HL-60 (cell line): ENCODE measurements around the gene WFIKKN2.

ENCODE experiments used
- DNase-seq, 2 experiments: peaks; one replicate each; pipeline ENCODE4 v3.0.0-alpha.2; 2010 to 2020; ENCODE audit warnings: low read depth in 1 of 2, low spot score in 1 of 2
- H3K27ac ChIP-seq: fragments of 250-450 bp; sonication (Bioruptor Pico); replicated peaks from 2 replicates; pipeline ENCODE4 v1.5.1; 2020; ENCODE audit warnings: mild to moderate bottlenecking, moderate library complexity
- H3K27me3 ChIP-seq: fragments of 250-450 bp; sonication (Bioruptor Pico); 2 replicates; pipeline ENCODE4 v1.5.1; 2021; ENCODE audit warnings: mild to moderate bottlenecking, moderate library complexity; ENCODE audit not compliant: insufficient read depth, poor library complexity, severe bottlenecking
- H3K4me3 ChIP-seq: replicated peaks from 2 replicates; pipeline ENCODE4 v1.5.1; 2011; ENCODE audit warnings: mild to moderate bottlenecking, control low read depth, low read length; ENCODE audit not compliant: insufficient read depth
- GABPA ChIP-seq: IDR thresholded peaks from 2 replicates; pipeline ENCODE4 v1.6.1; 2012; ENCODE audit warnings: low read depth
- POLR2AphosphoS5 ChIP-seq: IDR thresholded peaks from 2 replicates; pipeline ENCODE4 v1.6.1; 2012; ENCODE audit warnings: low read depth
- SPI1 ChIP-seq: IDR thresholded peaks from 2 replicates; pipeline ENCODE4 v1.6.1; 2012; ENCODE audit warnings: low read depth, mild to moderate bottlenecking, borderline replicate concordance
- TF ChIP-seq, protein P1 (sequence below): IDR thresholded peaks from one replicate; pipeline ENCODE4 v1.5.1; 2011; ENCODE audit warnings: low read length, control low read depth, inconsistent platforms; ENCODE audit not compliant: insufficient read depth
- TF ChIP-seq, protein P2 (sequence below): IDR thresholded peaks from 2 replicates; pipeline ENCODE4 v1.6.1; 2012; ENCODE audit warnings: low read depth; ENCODE audit not compliant: insufficient replicate concordance

The WFIKKN2 gene

DNA sequence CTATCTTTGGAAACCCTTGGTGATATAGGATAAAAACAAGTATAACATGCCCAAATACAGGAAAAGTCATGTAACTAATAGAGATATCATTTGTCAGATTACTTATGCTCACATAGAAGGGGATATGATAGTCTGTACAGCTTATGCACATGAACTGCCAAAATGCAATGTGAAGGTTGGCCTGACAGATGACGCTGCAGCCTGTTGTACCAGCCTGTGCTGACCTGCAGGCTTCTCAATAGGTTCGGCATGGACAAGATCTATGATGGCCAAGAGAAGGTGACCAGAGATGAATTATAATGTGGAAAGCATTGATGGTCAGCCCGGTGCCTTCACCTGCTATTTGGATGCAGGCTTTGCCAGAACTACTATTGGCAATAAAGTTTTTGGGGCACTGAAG, 12.7 kb downstream of the WFIKKN2 start:
- H3K27me3 ChIP-seq, result no peaks in the 10 kb centered on the region
- H3K27ac ChIP-seq, result no peak overlapping the region
- H3K4me3 ChIP-seq, result no peak overlapping the region
- TF ChIP-seq, protein P1, sequence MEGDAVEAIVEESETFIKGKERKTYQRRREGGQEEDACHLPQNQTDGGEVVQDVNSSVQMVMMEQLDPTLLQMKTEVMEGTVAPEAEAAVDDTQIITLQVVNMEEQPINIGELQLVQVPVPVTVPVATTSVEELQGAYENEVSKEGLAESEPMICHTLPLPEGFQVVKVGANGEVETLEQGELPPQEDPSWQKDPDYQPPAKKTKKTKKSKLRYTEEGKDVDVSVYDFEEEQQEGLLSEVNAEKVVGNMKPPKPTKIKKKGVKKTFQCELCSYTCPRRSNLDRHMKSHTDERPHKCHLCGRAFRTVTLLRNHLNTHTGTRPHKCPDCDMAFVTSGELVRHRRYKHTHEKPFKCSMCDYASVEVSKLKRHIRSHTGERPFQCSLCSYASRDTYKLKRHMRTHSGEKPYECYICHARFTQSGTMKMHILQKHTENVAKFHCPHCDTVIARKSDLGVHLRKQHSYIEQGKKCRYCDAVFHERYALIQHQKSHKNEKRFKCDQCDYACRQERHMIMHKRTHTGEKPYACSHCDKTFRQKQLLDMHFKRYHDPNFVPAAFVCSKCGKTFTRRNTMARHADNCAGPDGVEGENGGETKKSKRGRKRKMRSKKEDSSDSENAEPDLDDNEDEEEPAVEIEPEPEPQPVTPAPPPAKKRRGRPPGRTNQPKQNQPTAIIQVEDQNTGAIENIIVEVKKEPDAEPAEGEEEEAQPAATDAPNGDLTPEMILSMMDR, result no peak
- TF ChIP-seq POLR2AphosphoS5, result no peak
- TF ChIP-seq SPI1, result no peak
- TF ChIP-seq, protein P2, sequence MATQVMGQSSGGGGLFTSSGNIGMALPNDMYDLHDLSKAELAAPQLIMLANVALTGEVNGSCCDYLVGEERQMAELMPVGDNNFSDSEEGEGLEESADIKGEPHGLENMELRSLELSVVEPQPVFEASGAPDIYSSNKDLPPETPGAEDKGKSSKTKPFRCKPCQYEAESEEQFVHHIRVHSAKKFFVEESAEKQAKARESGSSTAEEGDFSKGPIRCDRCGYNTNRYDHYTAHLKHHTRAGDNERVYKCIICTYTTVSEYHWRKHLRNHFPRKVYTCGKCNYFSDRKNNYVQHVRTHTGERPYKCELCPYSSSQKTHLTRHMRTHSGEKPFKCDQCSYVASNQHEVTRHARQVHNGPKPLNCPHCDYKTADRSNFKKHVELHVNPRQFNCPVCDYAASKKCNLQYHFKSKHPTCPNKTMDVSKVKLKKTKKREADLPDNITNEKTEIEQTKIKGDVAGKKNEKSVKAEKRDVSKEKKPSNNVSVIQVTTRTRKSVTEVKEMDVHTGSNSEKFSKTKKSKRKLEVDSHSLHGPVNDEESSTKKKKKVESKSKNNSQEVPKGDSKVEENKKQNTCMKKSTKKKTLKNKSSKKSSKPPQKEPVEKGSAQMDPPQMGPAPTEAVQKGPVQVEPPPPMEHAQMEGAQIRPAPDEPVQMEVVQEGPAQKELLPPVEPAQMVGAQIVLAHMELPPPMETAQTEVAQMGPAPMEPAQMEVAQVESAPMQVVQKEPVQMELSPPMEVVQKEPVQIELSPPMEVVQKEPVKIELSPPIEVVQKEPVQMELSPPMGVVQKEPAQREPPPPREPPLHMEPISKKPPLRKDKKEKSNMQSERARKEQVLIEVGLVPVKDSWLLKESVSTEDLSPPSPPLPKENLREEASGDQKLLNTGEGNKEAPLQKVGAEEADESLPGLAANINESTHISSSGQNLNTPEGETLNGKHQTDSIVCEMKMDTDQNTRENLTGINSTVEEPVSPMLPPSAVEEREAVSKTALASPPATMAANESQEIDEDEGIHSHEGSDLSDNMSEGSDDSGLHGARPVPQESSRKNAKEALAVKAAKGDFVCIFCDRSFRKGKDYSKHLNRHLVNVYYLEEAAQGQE, result no peak
- TF ChIP-seq GABPA, result no peak
- no peak for DNase-seq

DNA sequence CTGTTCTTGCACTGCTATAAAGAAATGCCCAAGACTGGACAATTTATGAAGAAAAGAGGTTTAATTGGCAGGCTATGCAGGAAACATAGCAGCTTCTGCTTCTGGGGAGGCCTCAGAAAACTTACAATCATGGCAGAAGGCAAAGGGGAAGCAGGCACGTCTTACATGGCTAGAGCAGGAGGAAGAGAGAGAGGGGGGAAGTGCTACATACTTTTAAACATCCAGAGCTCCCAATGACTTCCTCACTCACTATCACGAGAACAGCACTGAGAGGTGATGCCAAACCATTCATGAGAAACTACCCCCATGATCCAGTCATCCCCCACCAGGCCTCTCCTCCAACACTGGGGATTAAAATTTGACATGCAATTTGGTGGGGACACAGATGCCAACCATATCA, 13.3 kb downstream of the WFIKKN2 start:
- Histone ChIP-seq H3K4me3 (no peak overlapping the region), H3K27me3 (no peaks in the 10 kb centered on the region), H3K27ac (no peak overlapping the region)
- DNase-seq, result peak; percentile 49 to 57
- TF ChIP-seq SPI1, result peak; percentile 81
- TF ChIP-seq, protein P1, result no peak

DNA sequence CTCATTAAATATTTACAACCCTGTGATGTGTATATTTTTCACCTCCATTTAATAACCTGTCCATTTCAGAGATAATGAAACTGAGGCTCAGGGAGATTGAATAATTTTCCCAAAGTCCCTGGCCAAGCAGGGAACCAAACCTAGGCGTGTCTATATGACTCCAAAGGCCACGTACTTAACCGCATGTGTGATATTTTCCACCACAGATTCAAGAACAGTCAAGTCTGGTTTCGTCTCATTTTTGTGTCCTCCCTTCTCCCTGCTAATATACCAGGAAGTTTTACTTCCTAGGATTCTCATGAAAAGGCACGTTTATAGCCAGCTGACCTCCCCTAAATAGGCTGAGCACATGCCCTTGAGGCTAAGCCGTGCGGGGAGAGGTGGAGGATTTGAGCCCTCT, 15.3 kb downstream of the WFIKKN2 start:
- H3K27ac ChIP-seq, result no peak overlapping the region
- H3K27me3 ChIP-seq, result peaks cover 2% of the 10 kb centered on the region
- DNase-seq, result no peak
- no peak overlapping the region for H3K4me3 ChIP-seq
- TF ChIP-seq, protein P2, result no peak
- TF ChIP-seq POLR2AphosphoS5 (no peak), GABPA (no peak), SPI1 (no peak)
- TF ChIP-seq, protein P1, result no peak

DNA sequence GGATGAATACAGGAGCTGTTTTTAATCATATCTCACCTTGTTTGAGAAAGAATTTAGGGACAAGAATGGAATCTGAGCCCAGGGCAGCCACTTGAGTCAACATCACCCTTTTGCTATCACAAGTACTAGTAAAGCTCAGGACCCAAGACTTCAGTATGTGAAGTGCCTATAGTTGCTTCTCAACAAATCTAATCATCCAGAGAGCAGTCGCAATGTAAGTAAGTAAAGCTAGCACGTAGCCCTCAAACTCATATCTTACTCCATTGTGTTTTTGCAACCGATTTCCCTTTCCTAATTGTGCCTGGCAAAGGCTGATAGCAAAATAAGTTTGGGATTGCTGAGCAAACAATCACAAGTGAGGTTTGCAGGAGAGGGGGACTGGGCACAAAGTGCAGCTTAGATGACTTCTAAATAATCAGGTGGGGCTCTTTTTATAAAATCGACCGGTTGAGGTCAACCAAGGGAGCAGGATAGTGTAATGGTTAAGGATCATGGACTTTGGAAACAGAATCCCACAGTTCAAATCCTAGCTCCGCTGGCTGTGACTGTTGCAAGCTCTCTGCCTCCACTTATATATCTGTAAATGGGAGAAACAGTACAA, 17.7 kb downstream of the WFIKKN2 start:
- H3K4me3 ChIP-seq, result no peak overlapping the region
- H3K27me3 ChIP-seq, result peaks cover 2% of the 10 kb centered on the region
- DNase-seq, result no peak
- H3K27ac ChIP-seq, result no peak overlapping the region
- no peak for TF ChIP-seq SPI1
- TF ChIP-seq, protein P1, result no peak
- no peak for TF ChIP-seq POLR2AphosphoS5
- TF ChIP-seq, protein P2, result no peak
- no peak for TF ChIP-seq GABPA
